GM18861 (cell line): ENCODE results near the gene RASGRF1.

Source experiments
- ATAC-seq: cut with Tn5 transposase; IDR thresholded peaks from one replicate; pipeline ENCODE4 v1.9.1; 2021; ENCODE audit not compliant: unreplicated experiment

RASGRF1 gene

GRCh38 chr15:79068790-79069189, 21.8 kb downstream of the RASGRF1 start:
- no peak for ATAC-seq

GRCh38 chr15:79067969-79068368, 22.6 kb downstream of the RASGRF1 start:
- ATAC-seq = no peak

- ATAC-seq = no peak
These were observed 23.3 kb downstream of the RASGRF1 start for GRCh38 chr15:79067072-79067833.

GRCh38 chr15:79066391-79067071, 24.0 kb downstream of the RASGRF1 start:
- ATAC-seq = no peak

GRCh38 chr15:79065706-79066376, 24.7 kb downstream of the RASGRF1 start:
- ATAC-seq = no peak

- no peak for ATAC-seq
These were observed 25.2 kb downstream of the RASGRF1 start for GRCh38 chr15:79065361-79065705.

GRCh38 chr15:79064496-79064895, 26.1 kb downstream of the RASGRF1 start:
- no peak for ATAC-seq

- no peak for ATAC-seq
These were observed 30.4 kb downstream of the RASGRF1 start for GRCh38 chr15:79060175-79060574.

GRCh38 chr15:79059081-79059572, 31.5 kb downstream of the RASGRF1 start:
- ATAC-seq = no peak

- no peak for ATAC-seq
These were observed 32.2 kb downstream of the RASGRF1 start for GRCh38 chr15:79058260-79058850.

GRCh38 chr15:79057050-79057449, 33.5 kb downstream of the RASGRF1 start:
- ATAC-seq = no peak

GRCh38 chr15:79054350-79054749, 36.2 kb downstream of the RASGRF1 start:
- no peak for ATAC-seq

- ATAC-seq = no peak
These were observed 36.7 kb downstream of the RASGRF1 start for GRCh38 chr15:79053894-79054293.

- ATAC-seq = no peak
These were observed 38.4 kb downstream of the RASGRF1 start for GRCh38 chr15:79051941-79052731.

GRCh38 chr15:79051029-79051428, 39.6 kb downstream of the RASGRF1 start:
- no peak for ATAC-seq

- ATAC-seq = no peak
These were observed 40.2 kb downstream of the RASGRF1 start for GRCh38 chr15:79050341-79050740.

GRCh38 chr15:79049416-79049815, 41.2 kb downstream of the RASGRF1 start:
- no peak for ATAC-seq

GRCh38 chr15:79047676-79048439, 42.7 kb downstream of the RASGRF1 start:
- ATAC-seq = no peak

GRCh38 chr15:79046691-79047404, 43.7 kb downstream of the RASGRF1 start:
- no peak for ATAC-seq
